Thyroid gland (tissue), 4 donors: ENCODE results near the gene COG5. TPM values are rescaled to one million over a fixed set of nuclear protein-coding genes. Genes with fewer than 3 reads are reported as not detected.

ENCODE experiments used
- DNase-seq, 2 donors: peaks; one replicate each; pipeline ENCODE4 v3.0.0-alpha.2; 2019
- H3K27ac ChIP-seq, 3 donors: fragments of 200-600 bp; sonication (generic); 1 replicate in 2 of 3; 2 replicates in 1 of 3; pipeline ENCODE4 v1.5.1; 2016 to 2019; ENCODE audit warnings: mild to moderate bottlenecking in 1 of 3, moderate library complexity in 1 of 3
- H3K27me3 ChIP-seq: fragments of 200-600 bp; sonication (generic); one replicate; pipeline ENCODE4 v1.5.1; 2019
- H3K36me3 ChIP-seq, 2 donors: fragments of 200-600 bp; sonication (generic); one replicate each; pipeline ENCODE4 v1.5.1; 2016 to 2019
- H3K4me1 ChIP-seq, 2 donors: fragments of 200-600 bp; sonication (generic); one replicate each; pipeline ENCODE4 v1.5.1; 2017 to 2019
- H3K4me3 ChIP-seq, 3 donors: fragments of 200-600 bp; sonication (generic); replicated peaks in 1 of 3; 1 replicate in 2 of 3; 2 replicates in 1 of 3; pipeline ENCODE4 v1.5.1; 2016; ENCODE audit warnings: mild to moderate bottlenecking in 1 of 3
- H3K9me3 ChIP-seq: fragments of 200-600 bp; sonication (generic); one replicate; pipeline ENCODE4 v1.5.1; 2017
- CTCF ChIP-seq, 6 experiments: fragments of 200-600 bp in 3 of 6; fragments of 450-650 bp in 3 of 6; sonication (generic) in 3 of 6; IDR thresholded peaks; one replicate each; pipeline ENCODE4 v1.5.1; 2016 to 2019; ENCODE audit warnings: antibody characterized with exemption in 6 of 6, mild to moderate bottlenecking in 2 of 6, inconsistent platforms in 1 of 6, moderate library complexity in 1 of 6
- POLR2A ChIP-seq, 2 donors: fragments of 450-650 bp; IDR thresholded peaks; one replicate each; pipeline ENCODE4 v1.6.1; 2017; ENCODE audit warnings: antibody characterized with exemption in 2 of 2, mild to moderate bottlenecking in 2 of 2, moderate library complexity in 1 of 2
- WGBS, 2 donors: methylation state at CpG; one replicate each; pipeline ENCODE4 v1.1.5; 2017; 5-methylcytosine and 5-hydroxymethylcytosine counted together
- intact Hi-C: fragments of 100-400 bp; cut with DNase I; formaldehyde crosslinking; loops from one replicate; pipeline ENCODE4 v1.15.1; 2023
- total RNA-seq, 4 donors: library from RNA; depleted of rRNA; stranded (reverse); fragments of >200 nt; gene quantifications; one replicate each; pipeline ENCODE4 v1.2.3, GENCODE V29; 2016

The COG5 gene
- total RNA-seq, 4 donors from 2014 or later, result 108 to 268 (median 148) TPM

GRCh38 chr7:107503687-107504086 is 60.0 kb downstream of the COG5 start:
- Histone ChIP-seq H3K36me3 (no peaks in the 10 kb centered on the region), H3K4me3 (no peak overlapping the region), H3K9me3 (no peaks in the 10 kb centered on the region), H3K27me3 (no peaks in the 10 kb centered on the region), H3K27ac (no peak overlapping the region), H3K4me1 (peaks cover 0 to 14% of the 10 kb centered on the region in 2 donors)
- no peak for TF ChIP-seq CTCF (IDR thresholded peaks at IDR 0.05)
- TF ChIP-seq POLR2A (IDR thresholded peaks at IDR 0.05), result no peak
- intact Hi-C loops, result no loop called here
- DNase-seq, result no peak

- peaks cover 0 to 14% of the 10 kb centered on the region in 2 donors for H3K4me1 ChIP-seq
- intact Hi-C loops, result no loop called here
- no peak overlapping the region for H3K4me3 ChIP-seq
- WGBS, 2 donors, result 89 to 96% methylated on average over 2 of the region's 2 CpGs
- no peaks in the 10 kb centered on the region for H3K27me3 ChIP-seq
- H3K27ac ChIP-seq, result no peak overlapping the region
- no peaks in the 10 kb centered on the region for H3K9me3 ChIP-seq
- no peak for DNase-seq
- no peaks in the 10 kb centered on the region for H3K36me3 ChIP-seq
- TF ChIP-seq CTCF (IDR thresholded peaks at IDR 0.05), result no peak
- TF ChIP-seq POLR2A (IDR thresholded peaks at IDR 0.05), result no peak
These were observed 60.9 kb downstream of the COG5 start for GRCh38 chr7:107502797-107503196.

- Histone ChIP-seq H3K27me3 (no peaks in the 10 kb centered on the region), H3K4me1 (peaks cover 0 to 14% of the 10 kb centered on the region in 2 donors), H3K4me3 (no peak overlapping the region), H3K27ac (no peak overlapping the region), H3K36me3 (no peaks in the 10 kb centered on the region), H3K9me3 (no peaks in the 10 kb centered on the region)
- 93 to 94% methylated on average over 3 of the region's 3 CpGs for WGBS, 2 donors
- no peak for TF ChIP-seq CTCF (IDR thresholded peaks at IDR 0.05)
- no peak for TF ChIP-seq POLR2A (IDR thresholded peaks at IDR 0.05)
- intact Hi-C loops, result no loop called here
- no peak for DNase-seq
These were observed 61.6 kb downstream of the COG5 start for GRCh38 chr7:107502154-107502553.

- TF ChIP-seq CTCF (IDR thresholded peaks at IDR 0.05) (no peak), POLR2A (IDR thresholded peaks at IDR 0.05) (no peak)
- Histone ChIP-seq H3K4me1 (peaks cover 0 to 11% of the 10 kb centered on the region in 2 donors), H3K27me3 (no peaks in the 10 kb centered on the region), H3K4me3 (no peak overlapping the region), H3K36me3 (no peaks in the 10 kb centered on the region), H3K9me3 (no peaks in the 10 kb centered on the region), H3K27ac (no peak overlapping the region)
- intact Hi-C loops, result no loop called here
- no peak for DNase-seq
- WGBS, 2 donors, result 69 to 97% methylated on average over 1 of the region's 1 CpG
These were observed 62.1 kb downstream of the COG5 start for GRCh38 chr7:107501593-107501992.

GRCh38 chr7:107499731-107500130 is 64.0 kb downstream of the COG5 start:
- no peak for TF ChIP-seq POLR2A (IDR thresholded peaks at IDR 0.05)
- TF ChIP-seq CTCF (IDR thresholded peaks at IDR 0.05), result no peak
- no peaks in the 10 kb centered on the region for H3K36me3 ChIP-seq
- H3K4me3 ChIP-seq, result no peak overlapping the region
- DNase-seq, result no peak
- H3K4me1 ChIP-seq, result no peaks in the 10 kb centered on the region
- 94 to 96% methylated on average over 4 of the region's 4 CpGs for WGBS, 2 donors
- intact Hi-C loops, result no loop called here
- H3K27ac ChIP-seq, result no peak overlapping the region
- no peaks in the 10 kb centered on the region for H3K9me3 ChIP-seq
- H3K27me3 ChIP-seq, result no peaks in the 10 kb centered on the region
